H1 (cell line): ENCODE results near the gene TMEM117. TPM values are rescaled to one million over a fixed set of nuclear protein-coding genes. Genes with fewer than 3 reads are reported as not detected.

ENCODE experiments used
- SIN3A ChIP-seq, 2 experiments: IDR thresholded peaks in 1 of 2; conservative IDR thresholded peaks in 1 of 2; 2 replicates each; pipeline ENCODE4 v1.6.1; 2011 to 2012; ENCODE audit warnings: low read length in 2 of 2, improper control_type of control experiment in 1 of 2, low read depth in 1 of 2, mild to moderate bottlenecking in 1 of 2
- SP4 ChIP-seq: IDR thresholded peaks from 2 replicates; pipeline ENCODE4 v1.6.1; 2012; ENCODE audit warnings: low read length, inconsistent platforms
- polyA plus RNA-seq, 7 experiments: library from polyadenylated mRNA; depleted of rRNA in 3 of 7; stranded (reverse) in 5 of 7; unstranded in 2 of 7; fragments of >200 nt in 5 of 7; fragments of 200-250 nt in 2 of 7; gene quantifications; 1 replicate in 5 of 7; 2 replicates in 1 of 7; 4 replicates in 1 of 7; pipeline versions ENCODE4 v1.2.1 to v1.2.3, GENCODE V29; 2011 to 2013; ENCODE audit warnings: missing spikeins in 2 of 7, mixed read lengths in 2 of 7
- total RNA-seq: library from RNA; stranded (reverse); fragmentation: NEBNext Ultra II Directional; extraction: Animal tissue kit (Norgen Biotek cat#: 25700); gene quantifications from 2 replicates; pipeline ENCODE4 v1.2.1, GENCODE V29; 2021

The TMEM117 gene
- total and polyA plus RNA-seq, 2 of the 8 experiments (the other 6 are each of a cell fraction or from before 2014, with no cell fraction given), result 0.80 to 1.4 TPM

- TF ChIP-seq SIN3A (conservative IDR thresholded peaks at IDR 0.05 in 1 of 2, IDR thresholded peaks at IDR 0.05 in 1 of 2; ENCODE audit: low read depth in 1 of 2, low read length in 2 of 2) (no peak), SP4 (no peak)
- TF ChIP-seq, all 59 proteins: peak for 0
These were observed 554.0 kb downstream of the TMEM117 start (continued) for GRCh38 chr12:44389896-44390295.
